Measurements from ENCODE around the gene GAS7. TPM values are rescaled to one million over a fixed set of nuclear protein-coding genes. Genes with fewer than 3 reads are reported as not detected.

The GAS7 gene
- total and polyA plus RNA-seq, 9 of the 15 experiments (the other 6 are each of a cell fraction or from before 2014, with no cell fraction given) = 0.11 to 0.33 TPM; not detected in 7

GRCh38 chr17:9926150-9926804, 272.1 kb downstream of the GAS7 start:
- H3K4me3 ChIP-seq = no peak overlapping the region
- H3K27ac ChIP-seq (ENCODE audit: extremely low read depth, low read depth, low read length) = no peak overlapping the region
- H3K4me1 ChIP-seq (replicated peaks in 1 of 2; ENCODE audit: control insufficient read depth in 2 of 2, insufficient read depth in 2 of 2, low read length in 2 of 2) = no peaks in the 10 kb centered on the region
- no peaks in the 10 kb centered on the region for H3K9me3 ChIP-seq (replicated peaks; ENCODE audit: control insufficient read depth, insufficient read depth, low read depth, low read length)
- no peaks in the 10 kb centered on the region for H3K9me1 ChIP-seq (ENCODE audit: control insufficient read depth, insufficient read depth, low read length)
- no peaks in the 10 kb centered on the region for H3K36me3 ChIP-seq (ENCODE audit: control insufficient read depth, insufficient read depth, low read length)
- FAIRE-seq (no peak), ATAC-seq (no peak), DNase-seq (ENCODE audit: extremely low read depth in 1 of 4, low spot score in 3 of 4) (no peak)
- H3K27me3 ChIP-seq (ENCODE audit: control insufficient read depth in 2 of 2, insufficient read depth in 2 of 2, low read length in 2 of 2) = no peaks in the 10 kb centered on the region; a peak in 2 of 5 replicates
- BruUV-seq (replicated peaks) = no TSS peak
- no peaks in the 10 kb centered on the region for H4K20me1 ChIP-seq (replicated peaks; ENCODE audit: control insufficient read depth, insufficient read depth, low read length)
- in situ Hi-C loops (cut with MboI) (loop anchor here (10.0 kb wide), 1 partner anchor 689 kb away; no protein-coding TSS in a partner anchor), intact Hi-C loops (cut with micrococcal nuclease) (no loop called here)
- ChIA-PET CTCF (ENCODE audit: low intra/inter-chr PET ratio) (no interaction called here), POLR2A (interaction anchor here (0.7 kb wide), 1 partner anchor 38 kb away, joined by 3 read pairs; no protein-coding TSS in a partner anchor)
- H3K4me2 ChIP-seq (ENCODE audit: insufficient read depth, low read length) = no peak overlapping the region
- WGBS (ENCODE audit: insufficient coverage, low coverage, missing lambda C conversion rate) = 1% methylated on average over 15 of the region's 21 CpGs
- no peak overlapping the region for H3K9ac ChIP-seq (ENCODE audit: insufficient read depth in 1 of 2, low read depth in 2 of 2, low read length in 2 of 2)
- H2AFZ ChIP-seq (ENCODE audit: low read depth, low read length) = no peak overlapping the region
- TF ChIP-seq RBM14 (IDR thresholded peaks at IDR 0.05; ENCODE audit: borderline replicate concordance, insufficient read depth, low read depth, low read length) (no peak), ZNF121 (CRISPR knock-in tag; conservative IDR thresholded peaks at IDR 0.05) (no peak), SMARCA4 (IDR thresholded peaks at IDR 0.05) (no peak), E2F4 (CRISPR knock-in tag; IDR thresholded peaks at IDR 0.05; ENCODE audit: low read depth) (no peak), FOXA3 (CRISPR knock-in tag; conservative IDR thresholded peaks at IDR 0.05 in 1 of 2, IDR thresholded peaks at IDR 0.05 in 1 of 2) (no peak), ZC3H11A (IDR thresholded peaks at IDR 0.05; ENCODE audit: low read depth, low read length) (no peak), SMAD1 (IDR thresholded peaks at IDR 0.05; ENCODE audit: low read depth, low read length, partially characterized antibody) (no peak), ZNF408 (CRISPR knock-in tag; IDR thresholded peaks at IDR 0.05; ENCODE audit: low read depth) (no peak), NCOR1 (IDR thresholded peaks at IDR 0.05) (no peak), COPS2 (conservative IDR thresholded peaks at IDR 0.05) (no peak), PHTF2 (CRISPR knock-in tag; IDR thresholded peaks at IDR 0.05) (no peak), SIN3A (IDR thresholded peaks at IDR 0.05; ENCODE audit: borderline replicate concordance in 2 of 2, control insufficient read depth in 1 of 2, low read depth in 2 of 2, low read length in 2 of 2) (no peak), MECOM (CRISPR knock-in tag; IDR thresholded peaks at IDR 0.05) (no peak)
- no peaks in the 10 kb centered on the region for H3K79me2 ChIP-seq (ENCODE audit: control insufficient read depth, insufficient read depth, low read length)
